Astrocyte (in vitro differentiated cells and primary cell): ENCODE data around the gene IDUA.

Experiments
- CTCF ChIP-seq: IDR thresholded peaks from 2 replicates; pipeline ENCODE4 v1.5.1; 2011; ENCODE audit warnings: low read depth, mild to moderate bottlenecking, inconsistent platforms, low read length, moderate library complexity; ENCODE audit not compliant: insufficient read depth
- EZH2 ChIP-seq: IDR thresholded peaks from 2 replicates; pipeline ENCODE4 v1.6.1; 2012; ENCODE audit warnings: mild to moderate bottlenecking, low read length, inconsistent platforms; ENCODE audit not compliant: insufficient read depth

GRCh38 chr4:1043162-1043561, 56.3 kb downstream of the IDUA start:
- no peak for TF ChIP-seq CTCF
- TF ChIP-seq EZH2: no peak
